Testis (tissue), 3 donors: ENCODE measurements around the gene GAB4. TPM values are rescaled to one million over a fixed set of nuclear protein-coding genes. Genes with fewer than 3 reads are reported as not detected.
"Not testable (repeated sequence)": the region's sequence is repeated elsewhere in the genome, so short reads cannot be mapped to it uniquely, and the experiment has no call there.

Experiments
- DNase-seq: peaks from one replicate; pipeline ENCODE4 v3.0.0-alpha.2; 2019
- H3K27ac ChIP-seq, 2 donors: fragments of 200-600 bp; sonication (generic); one replicate each; pipeline ENCODE4 v1.5.1; 2019
- H3K27me3 ChIP-seq: fragments of 200-600 bp; sonication (generic); one replicate; pipeline ENCODE4 v1.5.1; 2019
- H3K36me3 ChIP-seq: fragments of 200-600 bp; sonication (generic); one replicate; pipeline ENCODE4 v1.5.1; 2017; ENCODE audit warnings: low read depth; ENCODE audit errors: missing control alignments
- H3K4me1 ChIP-seq: fragments of 200-600 bp; sonication (generic); one replicate; pipeline ENCODE4 v1.5.1; 2019
- H3K4me3 ChIP-seq, 2 donors: fragments of 200-600 bp; sonication (generic); one replicate each; pipeline ENCODE4 v1.5.1; 2017 to 2019
- H3K9me3 ChIP-seq: fragments of 200-600 bp; sonication (generic); one replicate; pipeline ENCODE4 v1.5.1; 2017
- CTCF ChIP-seq, 3 experiments: fragments of 450-650 bp in 2 of 3; fragments of 200-600 bp in 1 of 3; sonication (generic) in 1 of 3; IDR thresholded peaks; one replicate each; pipeline ENCODE4 v1.5.1; 2016 to 2019; ENCODE audit warnings: antibody characterized with exemption in 3 of 3, mild to moderate bottlenecking in 2 of 3, moderate library complexity in 1 of 3
- POLR2A ChIP-seq: fragments of 450-650 bp; IDR thresholded peaks from one replicate; pipeline ENCODE4 v1.6.1; 2017; ENCODE audit warnings: antibody characterized with exemption, mild to moderate bottlenecking, moderate library complexity
- WGBS, 2 donors: methylation state at CpG; one replicate each; pipeline ENCODE4 v1.1.5; 2018; 5-methylcytosine and 5-hydroxymethylcytosine counted together
- intact Hi-C: fragments of 100-400 bp; cut with DNase I; formaldehyde crosslinking; loops from one replicate; pipeline ENCODE4 v1.15.1; 2023; ENCODE audit warnings: low total_unique reads
- polyA plus RNA-seq: library from polyadenylated mRNA; stranded (reverse); fragments of 350-450 nt; fragmentation: Illumina TruSeq; extraction: RNeasy Lipid Tissue Mini Kit (QIAGEN cat#74804); gene quantifications from one replicate; pipeline ENCODE4 v1.2.3, GENCODE V29; 2014; ENCODE audit warnings: low read depth, low replicate concordance; ENCODE audit not compliant: insufficient read depth
- total RNA-seq, 2 donors: library from RNA; depleted of rRNA; stranded (reverse); fragments of >200 nt; gene quantifications; one replicate each; pipeline ENCODE4 v1.2.3, GENCODE V29; 2016

GAB4 gene
- total and polyA plus RNA-seq, 3 donors from 2014 or later, result 8.5 to 10.4 (median 10.2) TPM

GRCh38 chr22:16953206-16954059, 54.6 kb downstream of the GAB4 start:
- WGBS, 2 donors, result 82 to 88% methylated on average over 7 of the region's 7 CpGs
- TF ChIP-seq POLR2A, result no peak
- TF ChIP-seq CTCF (IDR thresholded peaks at IDR 0.05), result no peak
- no peaks in the 10 kb centered on the region for H3K27me3 ChIP-seq
- intact Hi-C loops, result no loop called here
- no peak overlapping the region for H3K4me3 ChIP-seq
- H3K9me3 ChIP-seq, result no peaks in the 10 kb centered on the region
- no peak for DNase-seq
- no peak overlapping the region for H3K27ac ChIP-seq
- no peaks in the 10 kb centered on the region for H3K36me3 ChIP-seq
- no peaks in the 10 kb centered on the region for H3K4me1 ChIP-seq

GRCh38 chr22:16949561-16949960, 58.5 kb downstream of the GAB4 start:
- TF ChIP-seq CTCF (IDR thresholded peaks at IDR 0.05), result no peak
- TF ChIP-seq POLR2A, result no peak
- Histone ChIP-seq H3K36me3 (no peaks in the 10 kb centered on the region), H3K27ac (no peak overlapping the region), H3K4me3 (no peak overlapping the region), H3K4me1 (no peaks in the 10 kb centered on the region), H3K27me3 (no peaks in the 10 kb centered on the region), H3K9me3 (no peaks in the 10 kb centered on the region)
- 62 to 65% methylated on average over 3 of the region's 3 CpGs for WGBS, 2 donors
- DNase-seq, result no peak
- intact Hi-C loops, result no loop called here

- H3K27me3 ChIP-seq, result no peaks in the 10 kb centered on the region
- H3K4me3 ChIP-seq, result no peak overlapping the region
- H3K27ac ChIP-seq, result no peak overlapping the region
- TF ChIP-seq POLR2A, result no peak
- no peak for TF ChIP-seq CTCF (IDR thresholded peaks at IDR 0.05)
- 68 to 74% methylated on average over 5 of the region's 5 CpGs for WGBS, 2 donors
- intact Hi-C loops, result no loop called here
- H3K9me3 ChIP-seq, result no peaks in the 10 kb centered on the region
- DNase-seq, result no peak
- H3K36me3 ChIP-seq, result no peaks in the 10 kb centered on the region
- H3K4me1 ChIP-seq, result no peaks in the 10 kb centered on the region
Observed at GRCh38 chr22:16937811-16938210, 70.2 kb downstream of the GAB4 start.

- WGBS, 2 donors, result 95 to 96% methylated on average over 5 of the region's 5 CpGs
- H3K9me3 ChIP-seq, result not testable (repeated sequence)
Observed at GRCh38 chr22:16937209-16937608, 70.8 kb downstream of the GAB4 start.

GRCh38 chr22:16936625-16937024, 71.4 kb downstream of the GAB4 start:
- no peaks in the 10 kb centered on the region for H3K9me3 ChIP-seq
- no peak for DNase-seq
- TF ChIP-seq CTCF (IDR thresholded peaks at IDR 0.05) (no peak), POLR2A (no peak)
- H3K4me3 ChIP-seq, result no peak overlapping the region
- intact Hi-C loops, result no loop called here
- WGBS, 2 donors, result 89 to 94% methylated on average over 5 of the region's 5 CpGs
- H3K27me3 ChIP-seq, result no peaks in the 10 kb centered on the region
- H3K27ac ChIP-seq, result no peak overlapping the region
- no peaks in the 10 kb centered on the region for H3K4me1 ChIP-seq
- no peaks in the 10 kb centered on the region for H3K36me3 ChIP-seq

More at GRCh38 chr22:16937209-16937608, 70.8 kb downstream of the GAB4 start:
- H3K4me3 ChIP-seq, H3K36me3 ChIP-seq, intact Hi-C loops, H3K27ac ChIP-seq, H3K27me3 ChIP-seq, H3K4me1 ChIP-seq, DNase-seq: not testable (repeated sequence)
